SIG-M5 treated with dmso at 0.1 percent for 504 hours (cell line): ENCODE measurements around the gene FBXW12.
A peak's percentile ranks its signal among the peaks of the same experiment; 100 is the strongest.

Source experiments
- DNase-seq: peaks from one replicate; lab custom pipeline; 2025; ENCODE audit not compliant: unreplicated experiment; lab: John Stamatoyannopoulos, UW

FBXW12 gene

GRCh38 chr3:48420561-48420960, 48.5 kb downstream of the FBXW12 start:
- no peak for DNase-seq

- no peak for DNase-seq
These were observed 50.3 kb downstream of the FBXW12 start for GRCh38 chr3:48422272-48422671.

- no peak for DNase-seq
These were observed 50.7 kb downstream of the FBXW12 start for GRCh38 chr3:48422681-48423080.

GRCh38 chr3:48423241-48423882, 51.3 kb downstream of the FBXW12 start:
- DNase-seq: no peak

- DNase-seq: no peak
These were observed 52.1 kb downstream of the FBXW12 start for GRCh38 chr3:48423883-48424695.

GRCh38 chr3:48425281-48425812, 53.3 kb downstream of the FBXW12 start:
- no peak for DNase-seq

GRCh38 chr3:48426401-48426909, 54.4 kb downstream of the FBXW12 start:
- DNase-seq: no peak

- DNase-seq: no peak
These were observed 55.1 kb downstream of the FBXW12 start for GRCh38 chr3:48426944-48427629.

- DNase-seq: no peak
These were observed 55.6 kb downstream of the FBXW12 start for GRCh38 chr3:48427630-48427962.

GRCh38 chr3:48428088-48428571, 56.1 kb downstream of the FBXW12 start:
- no peak for DNase-seq

GRCh38 chr3:48428572-48429316, 56.7 kb downstream of the FBXW12 start:
- no peak for DNase-seq

GRCh38 chr3:48429317-48429959, 57.4 kb downstream of the FBXW12 start:
- DNase-seq: no peak

- peak; percentile 50 for DNase-seq
These were observed 58.1 kb downstream of the FBXW12 start, which contains the start of gene PLXNB1 for GRCh38 chr3:48429960-48430707. PLXNB1 (minus strand) TSS chr3:48430086; CDS start chr3:48424611, 5,475 bp downstream.

GRCh38 chr3:48430708-48431101, 58.7 kb downstream of the FBXW12 start:
- no peak for DNase-seq

GRCh38 chr3:48431224-48432029, 59.4 kb downstream of the FBXW12 start:
- no peak for DNase-seq

GRCh38 chr3:48432411-48433371, 60.7 kb downstream of the FBXW12 start:
- no peak for DNase-seq

GRCh38 chr3:48433472-48434118, 61.6 kb downstream of the FBXW12 start:
- no peak for DNase-seq
